ENCODE results near the gene COA4. TPM values are rescaled to one million over a fixed set of nuclear protein-coding genes. Genes with fewer than 3 reads are reported as not detected.
"Not testable (repeated sequence)": the region's sequence is repeated elsewhere in the genome, so short reads cannot be mapped to it uniquely, and the experiment has no call there.

Gene COA4
- total RNA-seq, 1 donor, result 74.3 TPM

GRCh38 chr11:73883856-73884255 lies 7.2 kb upstream of the COA4 start:
- H3K4me3 ChIP-seq (ENCODE audit: low read depth, low read length), result no peak overlapping the region
- TF ChIP-seq, protein P1, sequence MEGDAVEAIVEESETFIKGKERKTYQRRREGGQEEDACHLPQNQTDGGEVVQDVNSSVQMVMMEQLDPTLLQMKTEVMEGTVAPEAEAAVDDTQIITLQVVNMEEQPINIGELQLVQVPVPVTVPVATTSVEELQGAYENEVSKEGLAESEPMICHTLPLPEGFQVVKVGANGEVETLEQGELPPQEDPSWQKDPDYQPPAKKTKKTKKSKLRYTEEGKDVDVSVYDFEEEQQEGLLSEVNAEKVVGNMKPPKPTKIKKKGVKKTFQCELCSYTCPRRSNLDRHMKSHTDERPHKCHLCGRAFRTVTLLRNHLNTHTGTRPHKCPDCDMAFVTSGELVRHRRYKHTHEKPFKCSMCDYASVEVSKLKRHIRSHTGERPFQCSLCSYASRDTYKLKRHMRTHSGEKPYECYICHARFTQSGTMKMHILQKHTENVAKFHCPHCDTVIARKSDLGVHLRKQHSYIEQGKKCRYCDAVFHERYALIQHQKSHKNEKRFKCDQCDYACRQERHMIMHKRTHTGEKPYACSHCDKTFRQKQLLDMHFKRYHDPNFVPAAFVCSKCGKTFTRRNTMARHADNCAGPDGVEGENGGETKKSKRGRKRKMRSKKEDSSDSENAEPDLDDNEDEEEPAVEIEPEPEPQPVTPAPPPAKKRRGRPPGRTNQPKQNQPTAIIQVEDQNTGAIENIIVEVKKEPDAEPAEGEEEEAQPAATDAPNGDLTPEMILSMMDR (IDR thresholded peaks at IDR 0.05; ENCODE audit: insufficient read depth, low read depth, low read length), result no peak
- DNase-seq (ENCODE audit: low read depth), result no peak

DNA sequence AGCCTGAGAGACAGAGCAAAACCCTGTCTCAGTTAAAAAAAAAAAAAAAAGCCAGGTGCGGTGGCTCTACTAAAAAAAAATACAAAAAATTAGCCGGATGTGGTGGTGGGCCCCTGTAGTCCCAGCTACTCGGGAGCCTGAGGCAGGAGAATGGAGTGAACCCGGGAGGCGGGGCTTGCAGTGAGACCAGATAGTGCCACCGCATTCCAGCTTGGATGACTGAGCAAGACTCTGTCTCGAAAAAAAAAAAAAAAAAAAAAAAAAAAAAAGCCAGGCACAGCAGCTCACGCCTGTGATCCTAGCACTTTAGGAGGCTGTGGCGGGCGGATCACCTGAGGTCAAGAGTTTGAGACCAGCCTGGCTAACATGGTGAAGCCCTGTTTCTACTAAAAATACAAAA lies 3.8 kb upstream of the COA4 start:
- H3K4me3 ChIP-seq (ENCODE audit: low read depth, low read length); DNase-seq (ENCODE audit: low read depth): not testable (repeated sequence)

DNA sequence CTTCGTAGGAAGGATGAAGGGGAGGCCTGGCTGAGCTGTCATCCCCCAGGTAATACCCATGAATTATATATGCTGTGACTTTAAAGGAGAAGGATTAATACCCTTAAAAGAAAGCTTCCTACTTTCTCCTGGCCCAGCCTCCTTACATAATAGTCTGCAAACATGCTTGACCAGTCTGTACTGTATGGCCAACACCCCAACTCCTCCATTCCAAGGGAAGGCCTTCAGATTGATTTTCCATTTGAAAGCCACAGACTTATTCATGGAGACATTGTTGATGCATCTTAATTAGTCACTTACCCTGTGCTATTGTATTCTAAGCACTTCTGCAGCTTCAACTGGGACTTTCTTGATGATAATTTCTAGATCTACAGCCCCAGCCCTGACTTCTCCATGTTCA lies 2.1 kb upstream of the COA4 start:
- TF ChIP-seq, protein P1 (IDR thresholded peaks at IDR 0.05; ENCODE audit: insufficient read depth, low read depth, low read length), result no peak
- DNase-seq (ENCODE audit: low read depth), result no peak

DNA sequence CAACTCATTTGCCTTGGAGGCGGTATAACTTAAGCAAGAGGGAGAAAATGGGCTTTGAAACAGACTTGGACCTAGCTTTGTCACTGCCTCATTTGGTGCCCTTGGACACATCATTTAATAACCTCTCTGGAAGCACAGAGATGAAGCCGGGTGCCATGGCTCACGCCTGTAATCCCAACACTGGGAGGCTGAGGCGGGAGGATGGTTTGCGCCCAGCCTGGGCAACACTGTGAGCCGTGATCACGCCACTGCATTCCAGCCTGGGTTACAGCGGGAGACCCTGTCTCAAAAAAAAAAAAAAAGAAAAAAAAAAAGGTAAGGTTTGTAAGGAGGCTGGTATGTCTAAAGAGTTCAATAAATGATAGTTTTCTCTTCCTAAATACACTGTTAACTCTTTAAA lies 806 bp downstream of the COA4 start:
- TF ChIP-seq, protein P1 (IDR thresholded peaks at IDR 0.05; ENCODE audit: insufficient read depth, low read depth, low read length), result no peak
- H3K4me3 ChIP-seq (ENCODE audit: low read depth, low read length), result peak overlapping the region; percentile 91
- no peak for DNase-seq (ENCODE audit: low read depth)

More for the DNA sequence above, 2.1 kb upstream of the COA4 start:
- no peak overlapping the region for H3K4me3 ChIP-seq (ENCODE audit: low read depth, low read length)

DNA sequence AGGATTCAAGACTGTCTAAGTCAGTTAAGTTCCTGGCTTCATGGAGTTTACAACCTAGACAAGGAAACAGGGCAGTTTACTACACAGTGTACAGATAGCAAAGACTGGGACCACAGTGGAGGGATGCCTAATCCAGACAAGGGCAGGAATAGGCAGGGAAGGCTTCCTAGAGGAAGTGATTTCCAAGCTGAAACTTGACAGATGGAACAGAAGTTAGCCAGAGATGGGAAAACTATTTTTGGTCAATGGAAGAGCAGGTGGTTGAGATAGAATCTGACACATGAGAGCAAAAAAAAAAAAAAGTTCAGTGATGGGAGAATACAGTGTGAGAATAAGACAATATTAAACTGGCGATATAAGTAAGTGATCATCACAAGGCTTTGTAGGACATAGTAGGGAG lies 1.3 kb downstream of the COA4 start:
- TF ChIP-seq, protein P1 (IDR thresholded peaks at IDR 0.05; ENCODE audit: insufficient read depth, low read depth, low read length), result no peak
- no peak for DNase-seq (ENCODE audit: low read depth)
- peak overlapping the region; percentile 91 for H3K4me3 ChIP-seq (ENCODE audit: low read depth, low read length)

DNA sequence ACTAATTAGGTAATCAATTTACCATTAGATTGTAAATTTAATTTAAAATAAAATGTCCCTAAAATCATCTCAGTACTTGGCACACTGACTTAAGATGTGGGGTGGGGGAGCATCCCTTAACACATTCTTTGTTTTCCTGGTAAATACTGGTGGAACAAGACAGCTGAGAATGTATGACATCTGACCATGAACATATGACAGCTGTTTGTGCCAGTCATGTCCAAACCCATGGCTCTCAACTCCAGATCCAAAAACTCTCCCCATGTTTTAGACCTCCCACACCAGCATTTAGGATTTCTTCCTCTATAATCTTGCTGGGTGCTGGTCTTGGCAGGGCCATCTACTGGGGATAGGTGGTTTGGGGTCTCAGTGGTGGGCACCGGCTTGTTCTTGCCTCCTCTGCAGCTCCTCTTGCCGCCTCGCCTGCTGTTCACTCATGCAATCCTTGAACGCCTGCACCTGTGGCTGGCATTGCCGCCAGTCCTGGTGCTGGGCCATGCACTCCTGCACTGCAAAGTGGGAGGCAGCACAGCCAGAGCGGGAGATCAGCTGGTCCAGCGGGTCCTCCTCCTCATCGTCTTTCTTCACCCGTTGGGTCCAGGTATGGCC lies 3.8 kb downstream of the COA4 start:
- no peak for DNase-seq (ENCODE audit: low read depth)
- H3K4me3 ChIP-seq (ENCODE audit: low read depth, low read length), result no peak overlapping the region
- TF ChIP-seq, protein P1 (IDR thresholded peaks at IDR 0.05; ENCODE audit: insufficient read depth, low read depth, low read length), result no peak

DNA sequence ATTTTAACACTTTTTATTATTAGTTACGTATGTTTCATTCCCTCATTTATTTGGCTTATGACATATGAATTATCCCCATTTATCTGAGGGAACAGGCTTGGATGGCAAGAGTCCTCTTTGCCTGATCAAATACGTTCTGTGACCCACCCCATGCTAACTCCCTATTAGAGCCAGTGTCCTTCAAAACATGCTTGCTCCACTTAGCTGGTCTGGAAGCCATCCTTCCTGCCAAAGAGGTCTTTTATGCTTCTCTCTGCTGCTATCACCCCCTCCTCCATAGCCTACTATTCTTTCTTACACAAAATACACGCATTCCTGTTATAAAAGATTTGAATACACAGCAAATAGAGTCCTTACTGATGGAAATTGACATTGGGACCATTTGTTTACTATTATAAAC lies 6.4 kb downstream of the COA4 start:
- no peak for DNase-seq (ENCODE audit: low read depth)
- H3K4me3 ChIP-seq (ENCODE audit: low read depth, low read length), result no peak overlapping the region
- TF ChIP-seq, protein P1 (IDR thresholded peaks at IDR 0.05; ENCODE audit: insufficient read depth, low read depth, low read length), result no peak
